ENCODE results near the gene TTF2. TPM values are rescaled to one million over a fixed set of nuclear protein-coding genes. Genes with fewer than 3 reads are reported as not detected.
A peak's percentile ranks its signal among the peaks of the same experiment; 100 is the strongest.
"Not testable (repeated sequence)": the region's sequence is repeated elsewhere in the genome, so short reads cannot be mapped to it uniquely, and the experiment has no call there.

TTF2 gene
- total and polyA plus RNA-seq, 4 donors: 6.8 to 10.7 (median 8.5) TPM

GRCh38 chr1:117147856-117148588 lies 87.9 kb downstream of the TTF2 start:
- no peak overlapping the region for H3K27ac ChIP-seq (ENCODE audit: low read depth, low read length)
- no peak overlapping the region for H3K4me3 ChIP-seq (ENCODE audit: low read depth, low read length)
- WGBS (ENCODE audit: insufficient coverage): no CpG with 5 or more reads among the region's 5 CpGs
- H3K27me3 ChIP-seq (ENCODE audit: control insufficient read depth, insufficient read depth, low read length): no peaks in the 10 kb centered on the region
- H3K36me3 ChIP-seq (ENCODE audit: control insufficient read depth, insufficient read depth, low read length): no peaks in the 10 kb centered on the region
- no peaks in the 10 kb centered on the region for H3K9me3 ChIP-seq (ENCODE audit: control insufficient read depth, insufficient read depth, low read length)
- H3K4me1 ChIP-seq (ENCODE audit: control insufficient read depth, insufficient read depth, low read length): no peaks in the 10 kb centered on the region
- DNase-seq (ENCODE audit: low read depth in 4 of 6, low spot score in 6 of 6): peak in 1 of 6 donors; percentile 69

GRCh38 chr1:117150316-117150715 lies 90.2 kb downstream of the TTF2 start:
- H3K27ac ChIP-seq (ENCODE audit: low read depth, low read length): no peak overlapping the region
- no peak overlapping the region for H3K4me3 ChIP-seq (ENCODE audit: low read depth, low read length)
- no CpG with 5 or more reads among the region's 2 CpGs for WGBS (ENCODE audit: insufficient coverage)
- no peaks in the 10 kb centered on the region for H3K4me1 ChIP-seq (ENCODE audit: control insufficient read depth, insufficient read depth, low read length)
- no peaks in the 10 kb centered on the region for H3K36me3 ChIP-seq (ENCODE audit: control insufficient read depth, insufficient read depth, low read length)
- H3K9me3 ChIP-seq (ENCODE audit: control insufficient read depth, insufficient read depth, low read length): no peaks in the 10 kb centered on the region
- no peak for DNase-seq (ENCODE audit: low read depth in 4 of 6, low spot score in 6 of 6)
- H3K27me3 ChIP-seq (ENCODE audit: control insufficient read depth, insufficient read depth, low read length): no peaks in the 10 kb centered on the region

- not testable (repeated sequence) for H3K4me1 ChIP-seq (ENCODE audit: control insufficient read depth, insufficient read depth, low read length); H3K9me3 ChIP-seq (ENCODE audit: control insufficient read depth, insufficient read depth, low read length); DNase-seq (ENCODE audit: low read depth in 4 of 6, low spot score in 6 of 6); H3K4me3 ChIP-seq (ENCODE audit: low read depth, low read length); H3K27ac ChIP-seq (ENCODE audit: low read depth, low read length); H3K36me3 ChIP-seq (ENCODE audit: control insufficient read depth, insufficient read depth, low read length); H3K27me3 ChIP-seq (ENCODE audit: control insufficient read depth, insufficient read depth, low read length)
- WGBS (ENCODE audit: insufficient coverage): 88% methylated on average over 4 of the region's 5 CpGs
Observed at GRCh38 chr1:117151305-117151704, 91.2 kb downstream of the TTF2 start.

Small RNA genes lying within 50 kb of the gene (small RNA-seq; reads per million reads assigned to genes)
- gene MIR942 (ENCODE audit: low replicate concordance): 1.8 reads per million, percentile 88 among the genes with 10 or more reads in this experiment

Other genes with a start within 250 kb of the TTF2 start
- gene PTGFRN, start 150.4 kb upstream of the TTF2 start, total RNA-seq: 10 to 100 TPM; 64.4 to 83.2 TPM
- gene PTGFRN, start 150.4 kb upstream of the TTF2 start, polyA plus RNA-seq (ENCODE audit: insufficient read length in 2 of 2): 10 to 100 TPM; 47.1 to 75.8 TPM
- 1 to 10 TPM; 1.4 to 3.0 TPM for gene CD101, start 58.6 kb upstream of the TTF2 start, total RNA-seq
- gene CD101, start 58.6 kb upstream of the TTF2 start, polyA plus RNA-seq (ENCODE audit: insufficient read length in 2 of 2): 1 to 10 TPM; 4.9 to 6.5 TPM
- gene TRIM45, start 61.4 kb downstream of the TTF2 start, total RNA-seq: 10 to 100 TPM in 1 of 2 donors, 1 to 10 TPM in 1; 6.8 to 12.9 TPM
- gene TRIM45, start 61.4 kb downstream of the TTF2 start, polyA plus RNA-seq (ENCODE audit: insufficient read length in 2 of 2): 10 to 100 TPM; 11.9 to 16.7 TPM
- under 1 TPM; 0.33 to 0.50 TPM for gene VTCN1, start 150.6 kb downstream of the TTF2 start, total RNA-seq
- gene VTCN1, start 150.6 kb downstream of the TTF2 start, polyA plus RNA-seq (ENCODE audit: insufficient read length in 2 of 2): under 1 TPM; 0.69 to 0.82 TPM